ENCODE measurements around the gene BAAT. TPM values are rescaled to one million over a fixed set of nuclear protein-coding genes. Genes with fewer than 3 reads are reported as not detected.

BAAT gene
- total and polyA plus RNA-seq, 2 of the 13 experiments (the other 11 are each of a cell fraction or from before 2014, with no cell fraction given): 0.71 to 7.9 TPM

DNA sequence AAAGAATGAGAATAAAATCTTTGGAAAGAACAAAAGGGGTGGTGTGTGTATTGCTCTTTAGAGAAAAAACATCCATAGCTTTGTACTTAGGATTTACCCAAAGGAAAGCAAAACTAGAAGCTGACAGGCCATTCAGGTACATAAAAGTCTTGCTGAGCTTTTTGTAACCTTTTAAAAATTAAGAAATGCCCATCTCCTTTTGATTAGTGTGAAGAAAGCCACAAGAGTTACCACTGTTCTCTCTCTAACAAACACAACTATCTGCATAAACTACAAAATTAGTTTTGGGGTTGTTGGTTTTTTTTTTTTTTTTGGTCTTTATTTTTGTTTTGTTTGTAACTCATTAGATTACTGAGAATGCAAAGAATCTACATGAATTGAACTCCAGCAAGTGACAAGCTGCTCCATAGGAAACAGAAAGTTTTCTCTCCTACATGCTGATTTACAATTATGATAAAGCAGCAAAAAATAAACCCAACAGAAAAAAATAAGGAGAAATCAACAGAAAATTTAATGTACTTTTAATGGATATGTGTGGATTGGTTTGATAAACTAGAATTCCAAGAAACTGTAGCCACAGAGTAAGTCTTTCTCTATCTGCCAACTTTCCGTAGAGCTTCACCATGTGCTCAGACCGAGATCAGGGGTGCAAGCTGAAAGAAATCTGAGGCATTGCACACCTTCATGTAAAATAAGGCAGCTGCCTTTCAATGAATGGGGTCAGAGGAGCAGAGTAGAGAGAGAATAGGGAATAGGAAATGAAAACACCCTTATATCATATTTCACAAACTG, 12.3 kb downstream of the BAAT start:
- in situ Hi-C loops (cut with HindIII; ENCODE audit: extremely low pct_ligation_motif_present, low pct_unique_long_range_greater_than_20kb): no loop called here
- Histone ChIP-seq H3K4me1 (ENCODE audit: insufficient read depth, low read length) (peaks cover 21% of the 10 kb centered on the region), H3K9ac (ENCODE audit: insufficient read depth, low read depth, low read length) (no peak overlapping the region), H3K79me2 (ENCODE audit: insufficient read depth, low read length) (no peaks in the 10 kb centered on the region), H3K27ac (ENCODE audit: extremely low read length, insufficient read depth, low read length) (no peak overlapping the region), H3K27me3 (ENCODE audit: control insufficient read depth in 1 of 2, insufficient read depth in 2 of 2, low read length in 2 of 2) (no peaks in the 10 kb centered on the region), H4K20me1 (ENCODE audit: insufficient read depth, low read length) (no peaks in the 10 kb centered on the region), H3K9me3 (ENCODE audit: low read length) (no peaks in the 10 kb centered on the region), H3K4me2 (ENCODE audit: low read depth, low read length) (no peak overlapping the region), H3K4me3 (replicated peaks in 1 of 3; ENCODE audit: insufficient read depth in 1 of 3, low read depth in 2 of 3, low read length in 3 of 3) (no peak overlapping the region), H3K36me3 (replicated peaks in 1 of 2; ENCODE audit: control insufficient read depth in 1 of 2, insufficient read depth in 2 of 2, low read length in 2 of 2) (no peaks in the 10 kb centered on the region), H2AFZ (ENCODE audit: low read length) (no peak overlapping the region)
- FAIRE-seq (no peak), DNase-seq (ENCODE audit: low spot score) (no peak), ATAC-seq (no peak)
- intact Hi-C loops (cut with micrococcal nuclease; ENCODE audit: unreplicated experiment): no loop called here
- no TSS peak for BruUV-seq (replicated peaks)
- TF ChIP-seq ZNF597 (CRISPR knock-in tag; IDR thresholded peaks at IDR 0.05) (no peak), SNAPC4 (CRISPR knock-in tag; IDR thresholded peaks at IDR 0.05) (peak; percentile 83; the same call in 1 of the 2 replicates)
- WGBS (ENCODE audit: low lambda C conversion rate): 94% methylated on average over 2 of the region's 2 CpGs
- ChIA-PET CTCF (ENCODE audit: low intra/inter-chr PET ratio, low total read pairs) (no interaction called here), POLR2A (interaction anchor here (1.3 to 5.2 kb wide), 4 partner anchors 16 to 48 kb away, joined by 4 to 31 read pairs (median 5); partner anchors contain the start of genes MRPL50 and ZNF189)

Measured in HepG2 (cell line).